ENCODE data around the gene PKHD1. TPM values are rescaled to one million over a fixed set of nuclear protein-coding genes. Genes with fewer than 3 reads are reported as not detected.

Gene PKHD1
- total and polyA plus RNA-seq, 12 donors, result 0.03 to 0.22 (median 0.09) TPM; not detected in 3

- Histone ChIP-seq H3K4me1 (replicated peaks in 1 of 2) (no peaks in the 10 kb centered on the region), H3K36me3 (replicated peaks in 1 of 2) (no peaks in the 10 kb centered on the region), H3K9me3 (replicated peaks in 1 of 3) (no peaks in the 10 kb centered on the region), H3K27me3 (no peaks in the 10 kb centered on the region), H3K27ac (no peak overlapping the region), H3K4me3 (no peak overlapping the region)
- TF ChIP-seq, protein P1, sequence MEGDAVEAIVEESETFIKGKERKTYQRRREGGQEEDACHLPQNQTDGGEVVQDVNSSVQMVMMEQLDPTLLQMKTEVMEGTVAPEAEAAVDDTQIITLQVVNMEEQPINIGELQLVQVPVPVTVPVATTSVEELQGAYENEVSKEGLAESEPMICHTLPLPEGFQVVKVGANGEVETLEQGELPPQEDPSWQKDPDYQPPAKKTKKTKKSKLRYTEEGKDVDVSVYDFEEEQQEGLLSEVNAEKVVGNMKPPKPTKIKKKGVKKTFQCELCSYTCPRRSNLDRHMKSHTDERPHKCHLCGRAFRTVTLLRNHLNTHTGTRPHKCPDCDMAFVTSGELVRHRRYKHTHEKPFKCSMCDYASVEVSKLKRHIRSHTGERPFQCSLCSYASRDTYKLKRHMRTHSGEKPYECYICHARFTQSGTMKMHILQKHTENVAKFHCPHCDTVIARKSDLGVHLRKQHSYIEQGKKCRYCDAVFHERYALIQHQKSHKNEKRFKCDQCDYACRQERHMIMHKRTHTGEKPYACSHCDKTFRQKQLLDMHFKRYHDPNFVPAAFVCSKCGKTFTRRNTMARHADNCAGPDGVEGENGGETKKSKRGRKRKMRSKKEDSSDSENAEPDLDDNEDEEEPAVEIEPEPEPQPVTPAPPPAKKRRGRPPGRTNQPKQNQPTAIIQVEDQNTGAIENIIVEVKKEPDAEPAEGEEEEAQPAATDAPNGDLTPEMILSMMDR (IDR thresholded peaks at IDR 0.05), result no peak
- no peak for TF ChIP-seq POLR2A (IDR thresholded peaks at IDR 0.05)
- no peak for DNase-seq
- intact Hi-C loops (cut with DNase I), result no loop called here
- 41 to 66% (median 58%) methylated on average over 1 of the region's 1 CpG for WGBS, 4 donors
Measured at GRCh38 chr6:51738614-51739013, 348.8 kb downstream of the PKHD1 start.

DNA sequence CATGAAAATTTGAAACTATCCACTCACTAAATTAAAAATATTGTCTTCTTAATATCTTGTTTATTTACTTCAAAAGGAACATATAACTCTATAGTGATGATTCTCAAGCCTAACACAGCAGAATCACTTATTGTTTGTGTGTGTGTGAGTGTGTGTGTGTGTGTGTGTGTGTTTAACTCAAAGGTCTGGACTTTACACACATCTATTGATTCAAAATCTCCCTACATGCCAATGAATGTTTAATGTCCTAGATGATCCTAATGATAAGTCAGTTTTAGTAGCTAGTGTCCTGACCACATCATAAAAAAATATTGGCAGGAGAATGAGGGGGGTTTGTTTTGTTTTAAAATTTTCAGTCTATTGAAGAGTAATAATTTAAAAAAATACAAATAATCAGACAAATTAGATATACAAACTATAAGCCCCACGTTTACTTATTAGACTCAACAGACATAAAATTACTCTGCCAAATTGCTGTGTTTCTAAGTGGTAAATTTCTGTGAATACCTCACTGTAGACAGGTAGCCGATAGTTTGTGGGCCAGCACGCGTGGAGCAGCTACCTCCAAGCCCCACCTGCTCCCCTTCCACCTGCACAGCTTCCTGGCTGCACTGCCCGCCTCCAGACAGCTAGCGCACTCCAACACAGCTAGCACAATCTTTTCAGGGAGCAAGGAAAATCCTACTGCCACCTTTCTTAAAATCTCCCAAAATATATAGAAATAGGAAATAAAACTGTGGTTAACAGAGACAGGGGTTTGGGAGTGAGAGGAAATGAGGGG, 349.6 kb downstream of the PKHD1 start:
- Histone ChIP-seq H3K36me3 (replicated peaks in 1 of 2) (no peaks in the 10 kb centered on the region), H3K9me3 (replicated peaks in 1 of 3) (no peaks in the 10 kb centered on the region), H3K27ac (no peak overlapping the region), H3K27me3 (no peaks in the 10 kb centered on the region), H3K4me3 (no peak overlapping the region), H3K4me1 (replicated peaks in 1 of 2) (no peaks in the 10 kb centered on the region)
- 77 to 91% (median 79%) methylated on average over 6 of the region's 6 CpGs for WGBS, 4 donors
- DNase-seq, result no peak
- TF ChIP-seq POLR2A (IDR thresholded peaks at IDR 0.05), result no peak
- TF ChIP-seq, protein P1 (IDR thresholded peaks at IDR 0.05), result no peak
- intact Hi-C loops (cut with DNase I), result no loop called here

DNA sequence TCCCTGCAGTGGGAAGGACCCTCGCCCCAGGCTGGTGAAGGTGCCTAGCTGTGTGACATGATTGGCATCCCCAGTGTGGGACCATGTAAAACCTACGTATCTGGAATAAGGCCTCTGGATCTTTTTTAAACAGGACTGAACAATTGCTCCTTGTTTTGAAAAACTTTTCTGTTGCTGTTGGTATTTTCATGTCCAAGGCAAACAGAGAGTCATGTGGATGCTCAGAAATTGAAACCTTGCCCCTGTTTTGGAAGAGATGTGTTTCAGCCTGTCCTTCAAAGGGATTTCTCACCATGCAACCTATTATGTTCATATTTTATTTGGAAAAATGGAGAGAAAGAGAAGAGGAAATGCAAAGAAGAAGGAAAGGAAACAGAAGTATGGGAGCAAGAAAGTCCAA, 362.3 kb downstream of the PKHD1 start:
- no peaks in the 10 kb centered on the region for H3K27me3 ChIP-seq
- 49 to 77% (median 64%) methylated on average over 2 of the region's 2 CpGs for WGBS, 4 donors
- DNase-seq, result no peak
- H3K9me3 ChIP-seq (replicated peaks in 1 of 3), result no peaks in the 10 kb centered on the region
- intact Hi-C loops (cut with DNase I), result no loop called here
- no peaks in the 10 kb centered on the region for H3K36me3 ChIP-seq (replicated peaks in 1 of 2)
- TF ChIP-seq, protein P1 (IDR thresholded peaks at IDR 0.05), result no peak
- TF ChIP-seq POLR2A (IDR thresholded peaks at IDR 0.05), result no peak
- no peak overlapping the region for H3K27ac ChIP-seq
- no peak overlapping the region for H3K4me3 ChIP-seq
- H3K4me1 ChIP-seq (replicated peaks in 1 of 2), result no peaks in the 10 kb centered on the region

DNA sequence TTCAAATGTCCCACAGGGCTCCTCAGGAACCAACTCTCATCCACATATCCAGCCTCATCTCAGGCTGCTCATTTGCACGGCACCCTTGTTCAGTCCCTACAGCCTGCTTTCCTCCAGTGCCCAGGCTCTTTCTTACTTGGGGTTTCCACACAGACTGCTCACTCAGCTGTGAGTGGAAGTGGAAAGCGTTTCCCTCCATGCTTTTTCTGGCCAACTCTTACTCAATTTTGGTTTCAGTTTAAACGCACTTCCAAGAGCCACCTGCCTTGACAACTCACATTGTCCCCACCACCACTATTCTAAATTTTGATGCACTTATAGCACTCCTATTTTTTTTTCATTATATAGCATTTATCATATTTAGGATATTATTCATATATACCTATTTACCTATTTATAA, 367.1 kb downstream of the PKHD1 start:
- Histone ChIP-seq H3K4me3 (no peak overlapping the region), H3K9me3 (replicated peaks in 1 of 3) (no peaks in the 10 kb centered on the region), H3K4me1 (replicated peaks in 1 of 2) (no peaks in the 10 kb centered on the region), H3K36me3 (replicated peaks in 1 of 2) (no peaks in the 10 kb centered on the region), H3K27me3 (no peaks in the 10 kb centered on the region), H3K27ac (no peak overlapping the region)
- TF ChIP-seq, protein P1 (IDR thresholded peaks at IDR 0.05), result no peak
- no peak for TF ChIP-seq POLR2A (IDR thresholded peaks at IDR 0.05)
- WGBS, 4 donors, result 78 to 80% (median 79%) methylated on average over 3 of the region's 3 CpGs
- no peak for DNase-seq
- intact Hi-C loops (cut with DNase I), result no loop called here

All from adrenal gland (tissue), 12 donors.